ENCODE results near the gene HDDC3. TPM values are rescaled to one million over a fixed set of nuclear protein-coding genes. Genes with fewer than 3 reads are reported as not detected.
A peak's percentile ranks its signal among the peaks of the same experiment; 100 is the strongest.

HDDC3 gene
- 14.2 and 15.2 TPM in 2 replicates for total RNA-seq (2012; rRNA removed)

DNA sequence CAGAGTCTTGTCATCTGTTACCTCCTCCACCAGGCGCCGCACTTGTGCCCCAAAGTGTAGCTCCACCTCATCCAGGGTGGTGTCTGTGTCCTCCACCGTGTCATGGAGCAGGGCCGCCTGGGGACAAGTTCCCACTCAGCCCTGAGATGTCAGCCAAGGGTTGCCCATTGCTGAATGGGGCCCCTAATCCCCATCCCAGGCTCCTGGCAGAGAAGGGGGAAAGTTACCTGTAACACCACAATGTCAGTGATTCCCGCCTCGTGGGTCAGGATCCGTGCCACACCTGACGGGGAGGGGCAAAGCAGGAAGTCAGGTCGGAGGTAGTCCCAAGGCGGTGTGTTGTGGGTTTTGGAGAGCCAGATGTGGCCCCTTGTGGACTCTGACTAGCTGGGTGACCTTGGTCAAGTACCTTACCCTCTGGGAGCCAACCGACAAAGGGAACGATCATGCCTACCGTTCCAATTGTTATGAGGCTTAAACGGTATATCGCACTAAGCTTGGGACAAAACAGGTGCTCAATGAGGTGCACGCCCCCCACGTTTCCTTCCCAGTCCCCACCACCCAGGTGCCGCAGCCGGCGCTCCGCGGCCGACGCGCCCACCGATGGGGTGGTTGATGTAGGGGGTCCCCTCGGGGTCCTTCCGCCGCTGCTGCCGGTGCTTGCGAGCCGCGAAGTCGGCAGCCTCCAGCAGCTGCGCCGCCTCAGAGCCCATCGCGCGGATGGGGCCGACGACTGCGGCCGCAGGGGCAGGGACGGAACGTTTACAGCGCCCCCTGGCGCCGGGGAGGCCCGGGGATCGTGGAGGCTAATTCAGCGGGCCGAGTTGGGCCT, at the start of gene HDDC3:
Gene HDDC3 (minus strand): TSS at position 722 of the 832 bp plus-strand sequence. CDS start 9 bp downstream, at position 713.
- H3K27me3 ChIP-seq (ENCODE audit: control insufficient read depth, insufficient read depth, low read length): no peaks in the 10 kb centered on the region
- H3K36me3 ChIP-seq (ENCODE audit: insufficient read depth, low read length): peaks cover 5% of the 10 kb centered on the region
- peak within 1 kb of the TSS; percentile 94 for H3K4me3 ChIP-seq (ENCODE audit: low read length)
- peak within 1 kb of the TSS; percentile 88 for H3K9ac ChIP-seq (ENCODE audit: low read depth, low read length)
- H3K4me2 ChIP-seq (ENCODE audit: low read length): peak within 1 kb of the TSS; percentile 100
- H3K4me1 ChIP-seq (ENCODE audit: control insufficient read depth, insufficient read depth, low read length): peaks cover 49% of the 10 kb centered on the region
- no peaks in the 10 kb centered on the region for H3K9me3 ChIP-seq (replicated peaks; ENCODE audit: low read length)

DNA sequence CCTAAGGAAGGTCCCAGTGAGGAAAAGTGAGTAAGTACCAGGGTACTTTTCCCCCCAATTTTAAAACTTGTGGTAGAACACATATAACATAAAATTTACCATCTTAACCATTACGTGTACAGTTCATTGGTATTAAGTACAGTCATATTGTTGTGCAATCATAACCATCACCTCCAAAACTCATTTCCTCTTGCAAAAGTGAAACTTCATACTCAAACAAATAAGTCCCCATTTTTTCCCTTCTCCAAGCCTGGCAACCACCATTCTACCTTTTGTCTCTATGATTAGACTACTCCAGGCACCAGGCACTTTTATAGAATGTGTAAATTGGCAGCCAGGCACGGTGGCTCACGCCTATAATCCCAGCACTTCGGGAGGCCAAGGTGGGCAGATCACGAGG, 49.8 kb upstream of the HDDC3 start:
- Histone ChIP-seq H3K9ac (ENCODE audit: low read depth, low read length) (no peak overlapping the region), H3K4me2 (ENCODE audit: low read length) (no peak overlapping the region), H3K27me3 (ENCODE audit: control insufficient read depth, insufficient read depth, low read length) (no peaks in the 10 kb centered on the region), H3K4me1 (ENCODE audit: control insufficient read depth, insufficient read depth, low read length) (no peaks in the 10 kb centered on the region), H3K36me3 (ENCODE audit: insufficient read depth, low read length) (peaks cover 40% of the 10 kb centered on the region), H3K9me3 (replicated peaks; ENCODE audit: low read length) (no peaks in the 10 kb centered on the region), H3K4me3 (ENCODE audit: low read length) (no peak overlapping the region)

- Histone ChIP-seq H3K9ac (ENCODE audit: low read depth, low read length) (no peak overlapping the region), H3K4me1 (ENCODE audit: control insufficient read depth, insufficient read depth, low read length) (no peaks in the 10 kb centered on the region), H3K36me3 (ENCODE audit: insufficient read depth, low read length) (peaks cover 44% of the 10 kb centered on the region), H3K4me2 (ENCODE audit: low read length) (no peak overlapping the region), H3K27me3 (ENCODE audit: control insufficient read depth, insufficient read depth, low read length) (no peaks in the 10 kb centered on the region), H3K9me3 (replicated peaks; ENCODE audit: low read length) (no peaks in the 10 kb centered on the region), H3K4me3 (ENCODE audit: low read length) (no peak overlapping the region)
These were observed 49.3 kb upstream of the HDDC3 start for GRCh38 chr15:90981681-90982080.

DNA sequence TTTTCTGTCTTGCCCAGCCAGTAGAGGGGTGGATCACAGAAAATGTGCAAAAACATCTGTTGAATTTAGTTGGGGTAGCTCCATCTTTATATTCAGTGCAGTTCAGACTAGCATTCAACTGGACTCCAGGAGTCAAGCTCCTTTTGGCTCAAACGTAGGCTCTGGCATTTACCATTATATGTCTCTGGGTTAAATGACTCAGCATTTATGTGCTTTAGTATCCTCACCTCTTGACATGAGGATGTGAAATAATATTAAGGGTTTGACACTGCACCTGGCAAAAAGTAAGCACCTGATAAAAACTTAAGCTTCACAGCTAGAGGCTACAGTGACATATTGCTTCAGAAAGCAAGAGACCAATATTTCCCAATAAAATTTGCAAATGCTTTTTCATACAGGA, 47.2 kb upstream of the HDDC3 start:
- Histone ChIP-seq H3K9ac (ENCODE audit: low read depth, low read length) (no peak overlapping the region), H3K9me3 (replicated peaks; ENCODE audit: low read length) (no peaks in the 10 kb centered on the region), H3K36me3 (ENCODE audit: insufficient read depth, low read length) (peaks cover 59% of the 10 kb centered on the region), H3K4me1 (ENCODE audit: control insufficient read depth, insufficient read depth, low read length) (no peaks in the 10 kb centered on the region), H3K27me3 (ENCODE audit: control insufficient read depth, insufficient read depth, low read length) (no peaks in the 10 kb centered on the region), H3K4me2 (ENCODE audit: low read length) (no peak overlapping the region), H3K4me3 (ENCODE audit: low read length) (no peak overlapping the region)

- peaks cover 45% of the 10 kb centered on the region for H3K36me3 ChIP-seq (ENCODE audit: insufficient read depth, low read length)
These were observed 41.9 kb upstream of the HDDC3 start for GRCh38 chr15:90974216-90974615.

GRCh38 chr15:90972133-90972532, 39.8 kb upstream of the HDDC3 start:
- H3K9me3 ChIP-seq (replicated peaks; ENCODE audit: low read length): no peaks in the 10 kb centered on the region
- H3K9ac ChIP-seq (ENCODE audit: low read depth, low read length): no peak overlapping the region
- no peak overlapping the region for H3K4me3 ChIP-seq (ENCODE audit: low read length)
- H3K4me1 ChIP-seq (ENCODE audit: control insufficient read depth, insufficient read depth, low read length): no peaks in the 10 kb centered on the region
- no peak overlapping the region for H3K4me2 ChIP-seq (ENCODE audit: low read length)
- peaks cover 48% of the 10 kb centered on the region for H3K36me3 ChIP-seq (ENCODE audit: insufficient read depth, low read length)
- H3K27me3 ChIP-seq (ENCODE audit: control insufficient read depth, insufficient read depth, low read length): no peaks in the 10 kb centered on the region

More at GRCh38 chr15:90974216-90974615, 41.9 kb upstream of the HDDC3 start:
- Histone ChIP-seq H3K27me3 (ENCODE audit: control insufficient read depth, insufficient read depth, low read length) (no peaks in the 10 kb centered on the region), H3K9me3 (replicated peaks; ENCODE audit: low read length) (no peaks in the 10 kb centered on the region), H3K4me2 (ENCODE audit: low read length) (no peak overlapping the region), H3K4me1 (ENCODE audit: control insufficient read depth, insufficient read depth, low read length) (no peaks in the 10 kb centered on the region), H3K4me3 (ENCODE audit: low read length) (no peak overlapping the region), H3K9ac (ENCODE audit: low read depth, low read length) (no peak overlapping the region)

DNA sequence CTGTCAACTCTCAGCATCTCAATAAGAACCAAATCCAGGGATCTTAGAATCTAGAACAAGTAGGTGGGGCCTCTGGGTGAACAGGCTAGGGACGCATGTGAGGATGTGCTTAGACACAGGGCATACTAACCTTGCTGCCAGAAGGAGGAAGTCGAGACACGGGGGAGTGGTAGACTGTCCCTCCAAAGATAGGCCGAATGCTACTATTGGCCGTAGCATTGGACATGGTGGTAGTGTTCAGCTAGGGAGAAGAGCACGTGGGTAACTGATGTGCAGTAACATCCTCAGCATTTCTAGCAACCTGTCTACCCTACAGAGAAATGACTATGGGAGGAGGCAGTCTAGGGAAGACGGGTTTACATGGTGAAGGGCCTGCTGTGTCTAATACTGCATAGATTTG, 37.9 kb upstream of the HDDC3 start:
- Histone ChIP-seq H3K9ac (ENCODE audit: low read depth, low read length) (no peak overlapping the region), H3K4me2 (ENCODE audit: low read length) (no peak overlapping the region), H3K27me3 (ENCODE audit: control insufficient read depth, insufficient read depth, low read length) (no peaks in the 10 kb centered on the region), H3K4me3 (ENCODE audit: low read length) (no peak overlapping the region), H3K4me1 (ENCODE audit: control insufficient read depth, insufficient read depth, low read length) (no peaks in the 10 kb centered on the region), H3K36me3 (ENCODE audit: insufficient read depth, low read length) (peaks cover 43% of the 10 kb centered on the region), H3K9me3 (replicated peaks; ENCODE audit: low read length) (no peaks in the 10 kb centered on the region)

GRCh38 chr15:90968434-90968833, 36.1 kb upstream of the HDDC3 start:
- Histone ChIP-seq H3K4me2 (ENCODE audit: low read length) (no peak overlapping the region), H3K4me1 (ENCODE audit: control insufficient read depth, insufficient read depth, low read length) (no peaks in the 10 kb centered on the region), H3K9me3 (replicated peaks; ENCODE audit: low read length) (no peaks in the 10 kb centered on the region), H3K27me3 (ENCODE audit: control insufficient read depth, insufficient read depth, low read length) (no peaks in the 10 kb centered on the region), H3K36me3 (ENCODE audit: insufficient read depth, low read length) (peaks cover 47% of the 10 kb centered on the region), H3K4me3 (ENCODE audit: low read length) (no peak overlapping the region), H3K9ac (ENCODE audit: low read depth, low read length) (no peak overlapping the region)

DNA sequence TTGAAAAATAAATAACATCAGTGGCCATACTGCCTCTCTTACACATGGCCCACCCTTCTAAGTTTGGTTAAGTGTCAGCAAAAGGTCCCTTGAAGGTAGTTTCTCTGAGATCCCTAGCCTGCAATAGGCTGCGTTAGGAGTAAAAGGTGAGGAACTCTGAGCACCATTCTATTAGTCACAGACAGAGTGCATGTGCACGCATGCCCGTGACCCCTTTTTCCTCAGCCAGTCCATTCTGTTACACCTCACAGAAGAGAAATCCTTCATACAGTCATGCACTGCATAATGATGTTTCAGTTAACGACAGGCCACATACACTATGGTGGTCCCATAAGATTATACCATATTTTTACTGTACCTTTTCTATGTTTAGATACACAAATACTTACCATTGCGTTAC, 34.9 kb upstream of the HDDC3 start:
- no peaks in the 10 kb centered on the region for H3K27me3 ChIP-seq (ENCODE audit: control insufficient read depth, insufficient read depth, low read length)
- H3K9me3 ChIP-seq (replicated peaks; ENCODE audit: low read length): no peaks in the 10 kb centered on the region
- no peak overlapping the region for H3K9ac ChIP-seq (ENCODE audit: low read depth, low read length)
- H3K36me3 ChIP-seq (ENCODE audit: insufficient read depth, low read length): peaks cover 56% of the 10 kb centered on the region
- no peak overlapping the region for H3K4me3 ChIP-seq (ENCODE audit: low read length)
- no peaks in the 10 kb centered on the region for H3K4me1 ChIP-seq (ENCODE audit: control insufficient read depth, insufficient read depth, low read length)
- H3K4me2 ChIP-seq (ENCODE audit: low read length): no peak overlapping the region

DNA sequence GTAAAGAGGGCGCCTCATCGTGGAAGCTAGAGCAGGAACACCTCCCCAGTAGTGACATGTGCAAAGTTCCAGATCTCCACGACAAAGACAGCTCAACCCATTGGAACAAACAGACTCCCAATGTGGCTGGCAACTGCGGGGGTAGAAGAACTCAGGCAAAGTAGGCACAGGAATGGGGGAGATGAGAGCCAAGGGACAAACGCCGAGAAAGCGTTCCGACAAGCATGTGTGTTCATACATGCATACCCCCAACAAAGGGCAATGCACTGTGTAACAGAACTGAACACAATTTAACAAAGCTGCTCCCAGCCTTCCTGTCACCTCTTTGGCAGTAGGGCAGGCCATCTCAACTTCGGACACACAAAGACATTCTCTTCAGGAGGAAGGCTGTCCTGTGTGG, 33.9 kb upstream of the HDDC3 start:
- Histone ChIP-seq H3K4me3 (ENCODE audit: low read length) (no peak overlapping the region), H3K36me3 (ENCODE audit: insufficient read depth, low read length) (peaks cover 65% of the 10 kb centered on the region), H3K27me3 (ENCODE audit: control insufficient read depth, insufficient read depth, low read length) (no peaks in the 10 kb centered on the region)

GRCh38 chr15:90962021-90962420, 29.7 kb upstream of the HDDC3 start:
- H3K36me3 ChIP-seq (ENCODE audit: insufficient read depth, low read length): peaks cover 46% of the 10 kb centered on the region

More for the DNA sequence above, 33.9 kb upstream of the HDDC3 start:
- H3K9ac ChIP-seq (ENCODE audit: low read depth, low read length): no peak overlapping the region
- no peak overlapping the region for H3K4me2 ChIP-seq (ENCODE audit: low read length)
- no peaks in the 10 kb centered on the region for H3K9me3 ChIP-seq (replicated peaks; ENCODE audit: low read length)
- no peaks in the 10 kb centered on the region for H3K4me1 ChIP-seq (ENCODE audit: control insufficient read depth, insufficient read depth, low read length)

More at GRCh38 chr15:90962021-90962420, 29.7 kb upstream of the HDDC3 start:
- Histone ChIP-seq H3K4me3 (ENCODE audit: low read length) (no peak overlapping the region), H3K4me1 (ENCODE audit: control insufficient read depth, insufficient read depth, low read length) (peaks cover 28% of the 10 kb centered on the region), H3K9me3 (replicated peaks; ENCODE audit: low read length) (no peaks in the 10 kb centered on the region), H3K27me3 (ENCODE audit: control insufficient read depth, insufficient read depth, low read length) (no peaks in the 10 kb centered on the region), H3K9ac (ENCODE audit: low read depth, low read length) (no peak overlapping the region), H3K4me2 (ENCODE audit: low read length) (no peak overlapping the region)

Data from skeletal muscle satellite cell (primary cell).